PC-3 (cell line): ENCODE measurements around the gene CRYBA1. TPM values are rescaled to one million over a fixed set of nuclear protein-coding genes. Genes with fewer than 3 reads are reported as not detected.

Experiments used
- ATAC-seq: fragments of 200-7000 bp; cut with Tn5 transposase; 2 replicates; pipeline ENCODE4 v1.9.1; 2020; ENCODE audit warnings: mild to moderate bottlenecking, moderate library complexity
- BruUV-seq: library from RNA; stranded (reverse); fragments of 400-500 nt; replicated peaks from 2 replicates; lab custom pipeline; 2021; lab: Mats Ljungman, UMichigan
- CTCF ChIA-PET: fragments of 300-600 bp; sonication (Branson Sonifier 250); formaldehyde crosslinking; loops from one replicate; lab custom pipeline; 2022; ENCODE audit warnings: antibody characterized with exemption; lab: Charles Lee
- POLR2A ChIA-PET: fragments of 300-600 bp; sonication (Branson Sonifier 250); formaldehyde crosslinking; loops from one replicate; lab custom pipeline; 2022; ENCODE audit warnings: antibody characterized with exemption; ENCODE audit not compliant: unreplicated experiment; lab: Charles Lee
- DNase-seq: peaks from one replicate; pipeline ENCODE4 v3.0.0-alpha.2; 2015
- H2AFZ ChIP-seq: fragments of 300-600 bp; sonication (generic); 2 replicates; pipeline ENCODE4 v1.6.0; 2016; ENCODE audit warnings: antibody characterized with exemption, low read length
- H3F3A ChIP-seq: fragments of 300-600 bp; sonication (generic); one replicate; pipeline ENCODE4 v1.6.0; 2017; ENCODE audit warnings: antibody characterized with exemption, low read length, control low read depth, mild to moderate bottlenecking; ENCODE audit not compliant: unreplicated experiment
- H3K27ac ChIP-seq: fragments of 300-600 bp; sonication (generic); 2 replicates; pipeline ENCODE4 v1.5.1; 2016; ENCODE audit warnings: mild to moderate bottlenecking, low read length
- H3K27me3 ChIP-seq: fragments of 300-600 bp; sonication (generic); 2 replicates; pipeline ENCODE4 v1.6.1; 2016; ENCODE audit warnings: low read length, mixed read lengths
- H3K36me3 ChIP-seq: fragments of 300-600 bp; sonication (generic); 2 replicates; pipeline ENCODE4 v1.6.1; 2016; ENCODE audit warnings: low read depth, mixed run types, low read length, mixed read lengths
- H3K4me1 ChIP-seq: fragments of 300-600 bp; sonication (generic); 2 replicates; pipeline ENCODE4 v1.5.1; 2016; ENCODE audit warnings: low read length; ENCODE audit not compliant: insufficient read depth
- H3K4me2 ChIP-seq: fragments of 300-600 bp; sonication (generic); 2 replicates; pipeline ENCODE4 v1.6.0; 2016; ENCODE audit warnings: low read length
- H3K4me3 ChIP-seq: fragments of 300-600 bp; sonication (generic); 2 replicates; pipeline ENCODE4 v1.5.1; 2016; ENCODE audit warnings: mild to moderate bottlenecking, low read length, mixed read lengths
- H3K79me2 ChIP-seq: fragments of 300-600 bp; sonication (generic); 2 replicates; pipeline ENCODE4 v1.6.1; 2017; ENCODE audit warnings: low read length, mixed read lengths
- H3K9ac ChIP-seq: fragments of 300-600 bp; sonication (generic); 2 replicates; pipeline ENCODE4 v1.6.0; 2016; ENCODE audit warnings: mild to moderate bottlenecking, low read length
- H3K9me2 ChIP-seq: fragments of 300-600 bp; sonication (generic); replicated peaks from 2 replicates; pipeline ENCODE4 v1.6.1; 2016; ENCODE audit warnings: mixed run types, low read length, mixed read lengths
- H3K9me3 ChIP-seq: fragments of 300-600 bp; sonication (generic); 2 replicates; pipeline ENCODE4 v1.6.1; 2016; ENCODE audit warnings: low read length, mixed read lengths
- H4K20me1 ChIP-seq: fragments of 300-600 bp; sonication (generic); 2 replicates; pipeline ENCODE4 v1.6.1; 2016; ENCODE audit warnings: low read length, mixed read lengths
- EZH2 ChIP-seq: fragments of 300-600 bp; sonication (generic); IDR thresholded peaks from one replicate; pipeline ENCODE4 v1.6.1; 2017; ENCODE audit warnings: antibody characterized with exemption, mild to moderate bottlenecking, low read length; ENCODE audit not compliant: unreplicated experiment
- EZH2phosphoT487 ChIP-seq: fragments of 300-600 bp; sonication (generic); IDR thresholded peaks from 2 replicates; pipeline ENCODE4 v1.6.1; 2018; ENCODE audit warnings: mild to moderate bottlenecking, antibody characterized with exemption, low read length, borderline replicate concordance
- intact Hi-C: fragments of 100-400 bp; cut with micrococcal nuclease; formaldehyde crosslinking; loops from 2 replicates; pipeline ENCODE4 v1.9.0; 2023
- total RNA-seq: library from RNA; depleted of rRNA; stranded (reverse); fragments of >200 nt; gene quantifications from 2 replicates; pipeline ENCODE4 v1.2.3, GENCODE V29; 2014
- TF ChIP-seq, protein P1 (sequence below): fragments of 300-600 bp; sonication (generic); conservative IDR thresholded peaks from 2 replicates; pipeline ENCODE4 v1.5.1; 2017; ENCODE audit warnings: antibody characterized with exemption, low read depth, mild to moderate bottlenecking, low read length

Gene CRYBA1
- total RNA-seq, 1 experiment from 2014 or later: not detected

GRCh38 chr17:29205047-29205446 lies 41.6 kb upstream of the CRYBA1 start:
- Histone ChIP-seq H3K79me2 (no peaks in the 10 kb centered on the region), H3K27me3 (no peaks in the 10 kb centered on the region), H3K4me2 (no peak overlapping the region), H3K36me3 (no peaks in the 10 kb centered on the region), H3K9me3 (no peaks in the 10 kb centered on the region), H2AFZ (no peak overlapping the region), H3K4me1 (no peaks in the 10 kb centered on the region), H4K20me1 (no peaks in the 10 kb centered on the region), H3K27ac (no peak overlapping the region), H3K4me3 (no peak overlapping the region), H3K9ac (no peak overlapping the region), H3K9me2 (no peaks in the 10 kb centered on the region), H3F3A (no peaks in the 10 kb centered on the region)
- no TSS peak for BruUV-seq
- CTCF ChIA-PET: no interaction called here
- POLR2A ChIA-PET: no interaction called here
- intact Hi-C loops: no loop called here
- DNase-seq (no peak), ATAC-seq (no peak)
- TF ChIP-seq, protein P1, sequence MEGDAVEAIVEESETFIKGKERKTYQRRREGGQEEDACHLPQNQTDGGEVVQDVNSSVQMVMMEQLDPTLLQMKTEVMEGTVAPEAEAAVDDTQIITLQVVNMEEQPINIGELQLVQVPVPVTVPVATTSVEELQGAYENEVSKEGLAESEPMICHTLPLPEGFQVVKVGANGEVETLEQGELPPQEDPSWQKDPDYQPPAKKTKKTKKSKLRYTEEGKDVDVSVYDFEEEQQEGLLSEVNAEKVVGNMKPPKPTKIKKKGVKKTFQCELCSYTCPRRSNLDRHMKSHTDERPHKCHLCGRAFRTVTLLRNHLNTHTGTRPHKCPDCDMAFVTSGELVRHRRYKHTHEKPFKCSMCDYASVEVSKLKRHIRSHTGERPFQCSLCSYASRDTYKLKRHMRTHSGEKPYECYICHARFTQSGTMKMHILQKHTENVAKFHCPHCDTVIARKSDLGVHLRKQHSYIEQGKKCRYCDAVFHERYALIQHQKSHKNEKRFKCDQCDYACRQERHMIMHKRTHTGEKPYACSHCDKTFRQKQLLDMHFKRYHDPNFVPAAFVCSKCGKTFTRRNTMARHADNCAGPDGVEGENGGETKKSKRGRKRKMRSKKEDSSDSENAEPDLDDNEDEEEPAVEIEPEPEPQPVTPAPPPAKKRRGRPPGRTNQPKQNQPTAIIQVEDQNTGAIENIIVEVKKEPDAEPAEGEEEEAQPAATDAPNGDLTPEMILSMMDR: no peak
- TF ChIP-seq EZH2phosphoT487 (no peak), EZH2 (no peak)

GRCh38 chr17:29207975-29208374 lies 38.7 kb upstream of the CRYBA1 start:
- H3K79me2 ChIP-seq: no peaks in the 10 kb centered on the region
- no peaks in the 10 kb centered on the region for H3K4me1 ChIP-seq
- CTCF ChIA-PET: no interaction called here
- no peak overlapping the region for H3K9ac ChIP-seq
- no peaks in the 10 kb centered on the region for H3K9me2 ChIP-seq
- no peaks in the 10 kb centered on the region for H3K27me3 ChIP-seq
- no peaks in the 10 kb centered on the region for H3K9me3 ChIP-seq
- no peaks in the 10 kb centered on the region for H3F3A ChIP-seq
- no peak overlapping the region for H3K27ac ChIP-seq
- no peak overlapping the region for H2AFZ ChIP-seq
- H3K4me3 ChIP-seq: no peak overlapping the region
- no peak overlapping the region for H3K4me2 ChIP-seq
- ATAC-seq (no peak), DNase-seq (no peak)
- intact Hi-C loops: no loop called here
- no TSS peak for BruUV-seq
- TF ChIP-seq, protein P1: no peak
- TF ChIP-seq EZH2phosphoT487: no peak
- POLR2A ChIA-PET: no interaction called here
- H3K36me3 ChIP-seq: no peaks in the 10 kb centered on the region
- no peaks in the 10 kb centered on the region for H4K20me1 ChIP-seq

DNA sequence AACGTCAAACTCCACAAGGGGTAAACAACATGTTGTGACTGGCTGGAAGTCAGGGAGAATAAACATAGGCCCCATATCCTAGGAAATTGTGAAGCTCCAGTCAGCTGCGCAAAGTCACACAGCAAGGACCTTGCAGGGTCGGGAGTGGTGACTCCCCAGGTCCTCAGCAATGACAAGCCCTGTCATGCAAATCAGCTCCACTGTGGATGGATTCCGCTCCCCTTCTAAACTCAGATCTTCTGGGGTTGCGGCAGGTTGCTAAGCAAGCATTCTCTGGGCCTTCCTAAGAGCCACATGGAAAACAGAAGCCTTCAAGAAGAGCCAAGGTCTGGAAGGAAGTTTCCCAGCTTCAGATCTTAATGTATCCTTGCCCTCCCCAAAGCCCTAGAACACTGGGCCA lies 37.6 kb upstream of the CRYBA1 start:
- Histone ChIP-seq H3K36me3 (no peaks in the 10 kb centered on the region), H3K9me2 (no peaks in the 10 kb centered on the region), H3K4me2 (no peak overlapping the region), H3K4me3 (no peak overlapping the region), H3K9me3 (no peaks in the 10 kb centered on the region), H2AFZ (no peak overlapping the region), H3K27me3 (no peaks in the 10 kb centered on the region), H3K4me1 (no peaks in the 10 kb centered on the region), H3K9ac (no peak overlapping the region), H3K27ac (no peak overlapping the region), H3F3A (no peaks in the 10 kb centered on the region), H4K20me1 (no peaks in the 10 kb centered on the region), H3K79me2 (no peaks in the 10 kb centered on the region)
- CTCF ChIA-PET: no interaction called here
- TF ChIP-seq EZH2phosphoT487 (no peak), EZH2 (no peak)
- TF ChIP-seq, protein P1: no peak
- ATAC-seq (no peak), DNase-seq (no peak)
- intact Hi-C loops: no loop called here
- POLR2A ChIA-PET: no interaction called here
- BruUV-seq: no TSS peak
